ENCODE results near the gene TFAP2A.

TFAP2A gene

GRCh38 chr6:10390495-10391298 is 24.2 kb downstream of the TFAP2A start:
- Histone ChIP-seq H3K79me2 (ENCODE audit: insufficient read depth, low read length) (no peaks in the 10 kb centered on the region), H3K9me3 (ENCODE audit: low read length) (no peaks in the 10 kb centered on the region), H3K4me2 (ENCODE audit: low read length) (no peak overlapping the region), H4K20me1 (ENCODE audit: insufficient read depth, low read length) (no peaks in the 10 kb centered on the region), H3K9me2 (ENCODE audit: low read depth, low read length) (no peaks in the 10 kb centered on the region), H3K4me1 (ENCODE audit: insufficient read depth, low read length, severe bottlenecking) (no peaks in the 10 kb centered on the region), H3K27me3 (ENCODE audit: insufficient read depth, low read length) (peaks cover 5% of the 10 kb centered on the region; the same call in 1 of the 2 replicates), H3K36me3 (ENCODE audit: insufficient read depth, low read length) (no peaks in the 10 kb centered on the region), H2AFZ (ENCODE audit: low read length) (no peak overlapping the region), H3F3A (ENCODE audit: insufficient read depth, low read length) (no peaks in the 10 kb centered on the region), H3K27ac (ENCODE audit: low read depth, low read length, poor library complexity, severe bottlenecking) (no peak overlapping the region), H3K9ac (ENCODE audit: low read length) (no peak overlapping the region), H3K4me3 (ENCODE audit: low read depth, low read length, poor library complexity, severe bottlenecking) (no peak overlapping the region)
- no peak for TF ChIP-seq CTCF (IDR thresholded peaks at IDR 0.05; ENCODE audit: low read length)
- no peak for TF ChIP-seq EZH2 (IDR thresholded peaks at IDR 0.05; ENCODE audit: borderline replicate concordance, low read length)

GRCh38 chr6:10389739-10390494 is 25.0 kb downstream of the TFAP2A start:
- Histone ChIP-seq H3K4me3 (ENCODE audit: low read depth, low read length, poor library complexity, severe bottlenecking) (no peak overlapping the region), H3K27ac (ENCODE audit: low read depth, low read length, poor library complexity, severe bottlenecking) (no peak overlapping the region), H3K27me3 (ENCODE audit: insufficient read depth, low read length) (peaks cover 5% of the 10 kb centered on the region; the same call in 1 of the 2 replicates), H3K79me2 (ENCODE audit: insufficient read depth, low read length) (no peaks in the 10 kb centered on the region), H3K4me1 (ENCODE audit: insufficient read depth, low read length, severe bottlenecking) (no peaks in the 10 kb centered on the region), H3K9me2 (ENCODE audit: low read depth, low read length) (no peaks in the 10 kb centered on the region), H2AFZ (ENCODE audit: low read length) (no peak overlapping the region), H3F3A (ENCODE audit: insufficient read depth, low read length) (no peaks in the 10 kb centered on the region), H3K4me2 (ENCODE audit: low read length) (no peak overlapping the region), H3K36me3 (ENCODE audit: insufficient read depth, low read length) (no peaks in the 10 kb centered on the region), H3K9me3 (ENCODE audit: low read length) (no peaks in the 10 kb centered on the region), H3K9ac (ENCODE audit: low read length) (no peak overlapping the region), H4K20me1 (ENCODE audit: insufficient read depth, low read length) (no peaks in the 10 kb centered on the region)
- TF ChIP-seq EZH2 (IDR thresholded peaks at IDR 0.05; ENCODE audit: borderline replicate concordance, low read length) (no peak), CTCF (IDR thresholded peaks at IDR 0.05; ENCODE audit: low read length) (no peak)

GRCh38 chr6:10386756-10387654 is 27.9 kb downstream of the TFAP2A start:
- no peaks in the 10 kb centered on the region for H3K36me3 ChIP-seq (ENCODE audit: insufficient read depth, low read length)
- no peak overlapping the region for H3K27ac ChIP-seq (ENCODE audit: low read depth, low read length, poor library complexity, severe bottlenecking)
- H3F3A ChIP-seq (ENCODE audit: insufficient read depth, low read length): no peaks in the 10 kb centered on the region
- no peaks in the 10 kb centered on the region for H3K9me2 ChIP-seq (ENCODE audit: low read depth, low read length)
- H3K4me1 ChIP-seq (ENCODE audit: insufficient read depth, low read length, severe bottlenecking): no peaks in the 10 kb centered on the region
- peaks cover 5% of the 10 kb centered on the region; the same call in 1 of the 2 replicates for H3K27me3 ChIP-seq (ENCODE audit: insufficient read depth, low read length)
- no peak overlapping the region for H3K4me2 ChIP-seq (ENCODE audit: low read length)
- TF ChIP-seq CTCF (IDR thresholded peaks at IDR 0.05; ENCODE audit: low read length): no peak
- TF ChIP-seq EZH2 (IDR thresholded peaks at IDR 0.05; ENCODE audit: borderline replicate concordance, low read length): no peak
- H3K4me3 ChIP-seq (ENCODE audit: low read depth, low read length, poor library complexity, severe bottlenecking): no peak overlapping the region
- no peak overlapping the region for H3K9ac ChIP-seq (ENCODE audit: low read length)
- H2AFZ ChIP-seq (ENCODE audit: low read length): no peak overlapping the region
- H3K9me3 ChIP-seq (ENCODE audit: low read length): no peaks in the 10 kb centered on the region
- H3K79me2 ChIP-seq (ENCODE audit: insufficient read depth, low read length): no peaks in the 10 kb centered on the region
- H4K20me1 ChIP-seq (ENCODE audit: insufficient read depth, low read length): no peaks in the 10 kb centered on the region
